HG03571 (cell line): ENCODE data around the gene KIF16B.

Experiments used
- ATAC-seq: cut with Tn5 transposase; IDR thresholded peaks from one replicate; pipeline ENCODE4 v1.9.1; 2021; ENCODE audit not compliant: unreplicated experiment

KIF16B gene

DNA sequence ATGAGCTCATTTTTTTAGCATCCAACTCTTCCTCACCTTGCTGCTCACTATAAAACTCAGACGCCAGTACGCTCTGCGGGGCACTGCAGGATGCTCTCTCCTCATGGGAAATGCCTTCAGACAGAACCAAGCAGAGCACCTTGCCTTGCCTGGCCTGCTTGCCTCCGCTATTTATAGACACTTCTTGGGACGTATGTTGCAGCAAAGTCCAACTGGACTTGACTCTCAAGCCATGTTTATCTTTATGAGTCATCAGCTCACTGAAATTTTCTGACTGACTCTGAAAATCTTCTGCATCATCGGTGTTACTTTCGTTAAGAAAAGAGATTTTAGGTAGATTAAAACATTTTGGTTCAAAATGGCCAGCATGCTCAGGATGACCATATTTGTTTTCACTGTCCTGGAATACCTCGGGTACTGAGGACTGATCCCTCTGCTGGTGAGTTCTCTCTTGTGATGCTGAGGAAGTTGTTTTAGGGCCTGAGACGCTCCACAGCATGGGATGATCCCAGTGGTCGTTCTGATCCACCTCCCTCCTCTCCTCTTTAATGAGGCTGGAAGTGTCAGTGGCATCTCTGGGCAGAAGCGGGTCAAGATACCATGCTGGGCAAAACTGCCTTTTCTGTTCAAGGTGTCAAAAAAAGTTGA is 204.5 kb downstream of the KIF16B start:
- ATAC-seq: no peak

DNA sequence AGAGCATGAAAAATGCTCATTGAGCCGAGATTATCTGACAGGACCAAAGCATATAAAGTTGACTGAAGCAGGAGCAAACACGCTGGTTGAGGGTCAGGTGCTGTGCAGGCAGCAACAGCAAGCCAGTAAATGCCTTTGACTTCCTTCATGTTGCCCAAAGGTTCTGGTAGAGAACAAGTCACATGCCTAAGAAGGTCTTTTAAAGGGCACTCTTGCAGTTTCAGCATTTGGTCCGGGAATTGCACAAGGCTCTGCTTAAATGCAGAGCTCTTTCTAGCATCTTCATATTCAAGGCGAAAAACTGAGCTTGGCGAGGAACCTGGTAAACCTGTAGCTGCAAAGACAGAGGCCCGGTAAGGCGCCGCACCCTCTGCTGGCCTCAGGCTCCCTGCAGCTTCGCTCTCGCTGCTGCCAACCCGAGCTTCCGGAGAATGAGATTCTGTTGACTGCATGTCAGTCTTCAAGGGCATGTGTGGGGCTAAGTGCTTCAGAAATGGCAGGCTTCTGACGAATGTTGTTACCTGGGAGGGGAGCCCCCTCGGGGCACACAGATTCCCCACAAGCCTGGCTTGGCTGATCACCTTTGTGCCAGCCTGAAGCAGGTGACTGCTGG is 205.2 kb downstream of the KIF16B start:
- no peak for ATAC-seq

DNA sequence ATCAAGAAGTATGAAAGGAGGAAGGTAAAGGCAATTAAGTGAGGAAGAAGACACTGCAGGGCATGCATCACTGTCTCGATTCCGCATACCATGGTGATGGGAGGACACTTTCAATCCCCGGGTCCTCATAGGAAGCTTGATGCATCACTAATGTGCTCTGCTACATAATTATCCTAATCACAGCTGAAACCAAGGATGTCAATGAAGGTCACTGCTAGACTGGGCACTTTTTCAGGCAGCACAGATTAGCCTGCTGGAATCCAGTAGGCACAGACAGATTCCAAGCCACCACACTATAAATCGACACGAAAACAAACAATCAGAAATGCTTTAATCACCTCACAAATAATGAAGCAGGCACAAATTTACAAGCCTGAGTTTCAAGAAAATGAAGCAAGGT is 206.7 kb downstream of the KIF16B start:
- no peak for ATAC-seq

DNA sequence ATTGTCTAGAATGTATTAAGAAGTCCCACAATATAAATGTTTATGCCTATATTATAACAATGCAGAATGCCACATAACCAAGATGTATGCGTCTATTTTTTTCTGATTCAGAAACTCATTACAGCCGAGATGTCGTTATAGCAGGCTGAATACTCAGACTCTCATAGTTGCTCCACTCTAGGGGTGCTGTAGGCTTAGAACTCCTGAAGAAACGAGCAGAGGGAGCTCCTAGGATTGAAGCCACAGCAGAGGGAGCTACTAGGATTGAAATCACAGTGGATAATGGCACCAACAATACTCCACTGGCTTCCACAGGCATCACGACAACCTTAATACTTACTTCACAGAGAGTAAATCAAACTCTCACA is 208.9 kb downstream of the KIF16B start:
- ATAC-seq: no peak

- no peak for ATAC-seq
Observed at GRCh38 chr20:16363506-16364319, 209.5 kb downstream of the KIF16B start.

DNA sequence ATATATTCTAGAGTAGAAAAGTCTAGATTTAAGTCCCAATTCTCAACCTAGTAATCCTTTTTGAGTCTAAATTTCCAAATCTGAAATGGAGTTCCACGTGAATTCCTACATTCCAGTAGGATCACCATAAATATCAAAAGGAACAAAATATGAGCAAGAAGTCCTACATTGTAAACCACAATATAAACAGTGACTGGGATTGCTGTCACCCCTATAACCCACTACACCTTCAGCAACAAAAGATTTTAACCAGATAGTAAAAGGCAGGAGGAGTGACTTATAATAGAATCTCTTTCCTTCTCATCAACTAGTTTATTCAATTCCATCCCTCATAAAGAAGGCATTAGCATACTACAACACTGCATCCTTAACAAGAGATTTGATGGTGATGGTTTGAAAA is 210.6 kb downstream of the KIF16B start:
- no peak for ATAC-seq

DNA sequence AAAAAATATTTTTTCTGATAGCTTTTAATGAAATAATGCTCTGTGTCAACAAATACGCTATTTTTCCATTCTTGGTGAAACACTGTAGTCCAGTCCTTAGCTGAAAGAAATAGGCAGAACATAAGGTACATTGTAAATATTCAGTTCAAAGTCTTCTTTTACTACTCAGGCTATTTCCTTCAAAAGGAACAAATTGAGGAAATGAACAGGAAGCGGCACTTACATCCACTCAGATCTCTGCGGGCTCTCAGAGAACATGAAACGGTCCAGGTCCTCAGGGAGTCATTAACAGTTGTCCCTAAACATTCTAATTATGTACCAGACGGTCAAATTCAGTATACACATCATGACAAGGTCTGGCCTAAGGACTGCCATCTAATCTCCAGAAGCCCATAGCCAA is 212.6 kb downstream of the KIF16B start:
- no peak for ATAC-seq

GRCh38 chr20:16353417-16353781 is 219.8 kb downstream of the KIF16B start:
- no peak for ATAC-seq

GRCh38 chr20:16352751-16353416 is 220.4 kb downstream of the KIF16B start:
- ATAC-seq: no peak

- no peak for ATAC-seq
Observed at GRCh38 chr20:16352321-16352720, 220.9 kb downstream of the KIF16B start.

GRCh38 chr20:16351415-16351814 is 221.8 kb downstream of the KIF16B start:
- no peak for ATAC-seq

DNA sequence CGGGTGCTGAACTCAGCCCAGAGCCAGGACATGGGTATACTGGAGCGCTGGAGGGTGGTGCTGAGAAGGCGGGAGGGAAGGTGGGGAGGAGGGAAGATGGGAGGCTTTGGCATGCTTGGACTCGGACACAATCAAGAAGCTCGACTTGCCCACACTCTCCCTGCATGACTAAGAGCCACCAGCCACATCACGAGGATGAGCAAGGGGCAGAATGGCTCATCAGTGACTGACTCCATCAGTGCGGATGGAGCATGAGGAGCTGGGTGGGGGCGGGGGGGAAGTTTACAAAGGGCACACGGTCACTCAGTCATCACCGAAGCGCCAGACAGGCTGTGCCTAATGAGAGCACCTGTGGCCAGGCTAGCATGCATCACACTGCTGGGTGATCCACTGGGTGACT is 222.8 kb downstream of the KIF16B start:
- ATAC-seq: no peak

GRCh38 chr20:16349523-16350260 is 223.6 kb downstream of the KIF16B start:
- ATAC-seq: no peak

- no peak for ATAC-seq
Observed at GRCh38 chr20:16346956-16347355, 226.3 kb downstream of the KIF16B start.

- ATAC-seq: no peak
Observed at GRCh38 chr20:16337707-16338106, 235.5 kb downstream of the KIF16B start.

GRCh38 chr20:16327606-16328005 is 245.6 kb downstream of the KIF16B start:
- ATAC-seq: no peak

DNA sequence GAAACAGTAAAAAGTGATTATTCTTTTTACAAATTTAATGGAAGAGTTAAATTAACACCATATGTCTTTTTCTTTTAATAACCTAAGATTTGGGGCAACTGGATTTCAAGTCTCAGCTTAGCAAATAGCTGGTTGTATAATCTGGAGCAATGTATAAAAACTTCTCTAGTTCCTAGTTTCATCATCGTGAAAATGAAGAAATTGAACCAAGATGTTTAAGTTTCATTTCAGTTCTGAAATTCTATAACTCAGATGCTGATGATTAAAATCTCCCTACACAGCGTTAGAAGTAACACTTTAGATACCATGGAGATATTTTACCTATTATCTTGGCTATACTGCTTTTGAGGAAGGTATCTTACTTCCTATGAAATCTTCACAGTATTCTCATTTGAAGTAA is 252.0 kb downstream of the KIF16B start:
- ATAC-seq: no peak

DNA sequence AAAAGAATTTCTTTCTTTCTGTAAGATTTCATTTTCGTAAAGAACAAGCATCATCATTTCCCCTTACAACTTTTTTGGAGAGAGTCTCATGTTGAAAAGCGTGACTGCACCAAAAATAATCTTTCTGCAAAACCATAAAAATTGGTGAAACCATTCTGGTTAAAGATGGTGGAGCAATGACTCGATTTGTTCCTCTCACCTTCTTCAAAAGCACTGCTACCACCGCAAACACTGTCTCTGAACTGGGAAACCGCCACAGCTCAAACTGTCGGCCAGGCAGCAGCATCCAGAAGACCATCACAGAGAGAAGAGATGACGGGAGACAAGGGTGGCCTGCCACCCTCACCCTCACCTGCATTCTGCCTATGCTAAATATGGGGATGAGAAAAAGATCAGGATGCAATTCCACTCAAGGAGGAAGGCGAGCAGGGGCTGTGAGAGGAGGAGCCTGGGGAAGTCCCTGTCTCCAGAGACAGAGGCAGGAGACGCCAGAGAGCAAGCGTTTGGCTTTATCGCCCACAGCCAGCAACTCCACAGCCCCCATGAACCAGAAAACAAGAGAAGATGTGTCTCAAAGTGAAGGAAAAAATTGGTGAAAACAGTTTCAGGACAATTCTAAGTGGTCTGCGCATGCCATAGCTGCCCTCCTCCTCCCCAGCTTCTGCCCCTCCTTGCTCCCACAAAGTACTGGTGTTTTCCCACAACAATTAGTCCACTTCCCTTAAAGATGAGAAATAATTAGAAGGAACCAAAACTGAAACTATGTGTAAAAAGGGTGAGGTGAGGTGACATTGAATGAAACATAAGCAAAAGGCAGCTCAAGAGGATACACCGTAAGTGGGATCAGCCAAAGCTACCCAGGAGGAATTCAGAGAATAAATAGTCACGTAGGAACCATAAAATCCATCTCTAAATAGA is 255.5 kb downstream of the KIF16B start:
- ATAC-seq: no peak

DNA sequence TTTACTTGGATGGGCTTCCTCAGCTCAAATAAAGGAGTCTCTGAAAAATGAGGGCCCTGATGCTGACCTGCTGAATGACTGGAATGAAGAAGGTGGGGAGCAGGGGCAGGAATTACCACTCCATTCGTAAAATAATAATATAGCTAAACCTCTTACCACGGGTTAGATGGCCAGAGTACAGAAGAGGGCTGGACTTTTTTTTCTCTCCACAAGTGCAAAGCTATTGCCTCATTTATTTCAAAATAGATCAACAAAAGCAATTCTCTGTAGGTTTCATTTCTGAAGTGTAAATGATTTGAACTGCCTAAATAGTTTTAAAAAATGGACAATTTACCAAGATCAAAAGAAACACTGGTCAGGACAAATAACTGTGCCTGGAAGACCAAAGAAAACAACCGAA is 256.7 kb downstream of the KIF16B start:
- no peak for ATAC-seq

DNA sequence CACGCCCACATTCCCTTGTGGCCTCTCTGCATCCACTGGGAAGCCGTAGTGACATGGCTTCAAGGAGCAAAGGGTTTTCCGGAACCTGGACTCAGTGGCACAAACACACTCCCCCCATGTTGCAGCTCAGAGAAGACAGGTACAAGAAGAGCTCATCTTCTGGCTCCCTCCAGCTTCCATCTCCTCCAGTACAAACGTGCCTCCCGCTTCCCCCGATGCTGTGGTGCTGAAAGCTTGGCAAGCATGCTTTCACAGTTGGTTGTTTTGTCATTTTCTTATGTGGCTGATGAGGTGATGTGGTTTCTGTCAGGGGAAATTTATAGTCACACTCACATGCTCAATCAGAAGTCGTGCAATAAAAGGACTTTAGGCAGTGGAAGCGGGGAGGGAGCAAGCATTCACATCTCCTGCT is 258.5 kb downstream of the KIF16B start:
- no peak for ATAC-seq
